ENCODE results near the gene PLAAT5. TPM values are rescaled to one million over a fixed set of nuclear protein-coding genes. Genes with fewer than 3 reads are reported as not detected.

PLAAT5 gene
- total and polyA plus RNA-seq, 2 of the 8 experiments (the other 6 are each of a cell fraction or from before 2014, with no cell fraction given), result 16.0 to 18.7 TPM

GRCh38 chr11:63478896-63479295 is 12.1 kb downstream of the PLAAT5 start:
- CTCF ChIA-PET (ENCODE audit: partially characterized antibody), result interaction anchor here (0.6 to 6.9 kb wide), 42 partner anchors 12 to 573 kb away, joined by 3 to 97 read pairs (median 5); partner anchors contain the start of genes LGALS12, PLAAT4 and PLAAT5
- Histone ChIP-seq H2BK12ac (ENCODE audit: low read depth, low read length) (peak overlapping the region; percentile 94; the same call in 1 of the 2 replicates), H3K4me1 (replicated peaks in 1 of 4; ENCODE audit: control insufficient read depth in 3 of 4, insufficient read depth in 4 of 4, low read length in 3 of 4) (peaks cover 0 to 5% (median 2%) of the 10 kb centered on the region in 4 experiments; a peak in 2 of 7 replicates), H3K23ac (ENCODE audit: insufficient read length) (no peak overlapping the region), H2BK5ac (ENCODE audit: low read depth, low read length) (peak overlapping the region; percentile 89; the same call in 1 of the 2 replicates), H3K56ac (replicated peaks; ENCODE audit: insufficient read length, low read depth, low read length) (no peak overlapping the region), H3K27me3 (replicated peaks in 1 of 4; ENCODE audit: control insufficient read depth in 3 of 4, extremely low read depth in 1 of 4, insufficient read depth in 3 of 4, low read length in 3 of 4) (no peaks in the 10 kb centered on the region), H4K8ac (ENCODE audit: extremely low read depth, insufficient read depth, low read length) (no peak overlapping the region), H4K20me1 (replicated peaks in 1 of 2; ENCODE audit: control insufficient read depth in 1 of 2, insufficient read depth in 2 of 2, low read length in 2 of 2) (no peaks in the 10 kb centered on the region), H3K14ac (ENCODE audit: insufficient read length) (no peak overlapping the region), H2AFZ (ENCODE audit: low read length) (no peak overlapping the region), H2BK15ac (ENCODE audit: low read length) (peak overlapping the region; percentile 93; the same call in 1 of the 2 replicates), H2AK5ac (ENCODE audit: low read depth, low read length) (no peak overlapping the region), H4K5ac (ENCODE audit: insufficient read length, low read depth, low read length) (peak overlapping the region; percentile 79), H3K36me3 (ENCODE audit: control insufficient read depth in 2 of 4, insufficient read depth in 4 of 4, low read length in 3 of 4) (peaks cover 0 to 8% (median 0%) of the 10 kb centered on the region in 4 experiments; a peak in 1 of 8 replicates), H4K91ac (replicated peaks; ENCODE audit: insufficient read length, low read length) (peak overlapping the region; percentile 67), H3K9me3 (ENCODE audit: insufficient read depth in 2 of 2, low read depth in 1 of 2, low read length in 1 of 2) (peaks cover 8 to 11% of the 10 kb centered on the region in 2 experiments), H3K9ac (replicated peaks in 1 of 4; ENCODE audit: extremely low read depth in 1 of 4, low read depth in 3 of 4, low read length in 3 of 4) (no peak overlapping the region), H3K23me2 (ENCODE audit: low read depth, low read length) (no peaks in the 10 kb centered on the region), H3K18ac (ENCODE audit: extremely low read depth, low read length) (peak overlapping the region; percentile 91), H2BK20ac (ENCODE audit: low read length) (peak overlapping the region; percentile 87; the same call in 1 of the 2 replicates), H3K4ac (replicated peaks; ENCODE audit: insufficient read length, low read depth, low read length) (no peak overlapping the region), H3K4me2 (ENCODE audit: insufficient read depth in 1 of 2, low read depth in 2 of 2, low read length in 2 of 2) (no peak overlapping the region), H3K27ac (ENCODE audit: low read depth, low read length) (no peak overlapping the region), H3K79me2 (ENCODE audit: control insufficient read depth in 1 of 2, insufficient read depth in 2 of 2, low read length in 2 of 2) (no peaks in the 10 kb centered on the region), H3K4me3 (ENCODE audit: extremely low read depth in 1 of 4, insufficient read depth in 2 of 4, low read depth in 3 of 4, low read length in 4 of 4) (no peak overlapping the region), H2BK120ac (replicated peaks; ENCODE audit: low read depth, low read length) (peak overlapping the region; percentile 84), H3K79me1 (ENCODE audit: low read depth, low read length) (no peaks in the 10 kb centered on the region; the same call in 1 of the 2 replicates)
- FAIRE-seq (peak; percentile 92), DNase-seq (ENCODE audit: low read depth in 1 of 2, low spot score in 2 of 2) (peak; percentile 23 to 60)
- POLR2A ChIA-PET (ENCODE audit: partially characterized antibody), result interaction anchor here (1.1 to 1.9 kb wide), 4 partner anchors 13 to 135 kb away, joined by 3 to 4 read pairs (median 4); no protein-coding TSS in a partner anchor
- TF ChIP-seq KDM1A (IDR thresholded peaks at IDR 0.05; ENCODE audit: borderline replicate concordance, low read length), result no peak
- peak; percentile 98 to 100 for TF ChIP-seq RAD21 (IDR thresholded peaks at IDR 0.05 in 1 of 2, conservative IDR thresholded peaks at IDR 0.05 in 1 of 2; ENCODE audit: low read depth in 2 of 2, low read length in 2 of 2)
- 0 out of 2 replicates have a peak, but pooled peaks have one; percentile 17 for TF ChIP-seq TBP (IDR thresholded peaks at IDR 0.05; ENCODE audit: low read depth, low read length)
- TF ChIP-seq CTCF (IDR thresholded peaks at IDR 0.05; ENCODE audit: control extremely low read depth in 1 of 3, insufficient read depth in 1 of 3, low read depth in 1 of 3, low read length in 3 of 3), result peak in 2 of 3 experiments; percentile 90 to 91; a peak in 3 of 4 replicates
- TF ChIP-seq MAFK (IDR thresholded peaks at IDR 0.05; ENCODE audit: low read depth, low read length), result no peak
- 35% methylated on average over 5 of the region's 5 CpGs; no CpG with 5 or more reads in 1 of the 2 experiments for WGBS, 2 experiments (ENCODE audit: extremely low coverage in 1 of 2, insufficient coverage in 1 of 2, insufficient read length in 1 of 2, insufficient replicate concordance in 2 of 2, low coverage in 1 of 2, low lambda C conversion rate in 2 of 2, missing lambda C conversion rate in 1 of 2)
